K562 (cell line): ENCODE data around the gene HGD.

Source experiments
- MTA1 ChIP-seq: fragments of 450-650 bp; IDR thresholded peaks from 2 replicates; pipeline ENCODE4 v1.6.1; 2017; ENCODE audit warnings: borderline replicate concordance
- POLR2A ChIP-seq: fragments of 450-650 bp; conservative IDR thresholded peaks from 2 replicates; pipeline ENCODE4 v1.6.1; 2016
- POLR2AphosphoS5 ChIP-seq: IDR thresholded peaks from 2 replicates; pipeline ENCODE4 v1.6.1; 2011; ENCODE audit warnings: mild to moderate bottlenecking, low read depth, low read length, moderate library complexity; ENCODE audit not compliant: control insufficient read depth, insufficient read depth
- RFX5 ChIP-seq: IDR thresholded peaks from 2 replicates; pipeline ENCODE4 v1.6.1; 2011; ENCODE audit warnings: low read depth, mild to moderate bottlenecking, improper control_type of control experiment, low read length
- SMARCA5 ChIP-seq: fragments of 450-650 bp; IDR thresholded peaks from 2 replicates; pipeline ENCODE4 v1.6.1; 2016
- SP1 ChIP-seq: sonication (generic); formaldehyde crosslinking; IDR thresholded peaks from 2 replicates; pipeline ENCODE4 v1.8.1; 2022; ENCODE audit warnings: mild to moderate bottlenecking, missing genetic modification reagents
- SRSF7 ChIP-seq: fragments of 200-400 bp; formaldehyde crosslinking; optimal IDR thresholded peaks from 2 replicates; pipeline ENCODE3; 2017; ENCODE audit warnings: mild to moderate bottlenecking, low read depth, low read length
- XRCC5 ChIP-seq: fragments of 200-400 bp; formaldehyde crosslinking; IDR thresholded peaks from 2 replicates; pipeline ENCODE4 v1.6.1; 2017; ENCODE audit warnings: low read depth, mild to moderate bottlenecking, low read length
- TF ChIP-seq, protein P1 (sequence below): IDR thresholded peaks from 3 replicates; pipeline ENCODE4 v1.6.1; 2011; ENCODE audit warnings: borderline replicate concordance, mild to moderate bottlenecking; ENCODE audit not compliant: insufficient read length, insufficient read depth
- TF ChIP-seq, protein P2 (sequence below): sonication (generic); formaldehyde crosslinking; IDR thresholded peaks from 2 replicates; pipeline ENCODE4 v1.5.0; 2020; ENCODE audit warnings: missing genetic modification reagents
- TF ChIP-seq, protein P3 (sequence below), 2 experiments: fragments of 450-650 bp in 1 of 2; sonication (generic) in 1 of 2; formaldehyde crosslinking in 1 of 2; IDR thresholded peaks in 1 of 2; conservative IDR thresholded peaks in 1 of 2; 2 replicates each; pipeline versions ENCODE4 v1.6.1 to v1.8.1; 2016 to 2023; ENCODE audit warnings: mild to moderate bottlenecking in 2 of 2, moderate library complexity in 2 of 2, inconsistent platforms in 1 of 2, missing genetic modification reagents in 1 of 2

DNA sequence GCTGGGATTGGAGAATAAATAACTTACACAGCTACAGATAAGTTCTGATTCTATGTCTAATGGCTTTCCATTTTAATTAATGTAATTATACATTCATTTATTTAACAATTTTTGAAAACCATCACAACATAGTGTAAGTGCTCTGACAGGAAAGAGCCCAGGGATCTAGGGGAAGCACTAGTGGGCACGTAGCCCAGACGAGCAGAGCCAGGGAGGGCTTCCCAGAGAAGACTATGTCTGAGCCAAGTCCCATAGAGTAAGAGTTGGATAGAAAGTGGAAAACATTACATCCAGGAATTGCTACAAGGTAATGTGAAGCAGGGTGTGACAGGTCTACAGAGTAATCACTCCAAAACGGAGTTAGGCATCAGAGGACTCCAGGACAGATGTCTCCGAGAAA lies 2.9 kb upstream of the HGD start:
- TF ChIP-seq SMARCA5 (no peak), RFX5 (no peak), POLR2AphosphoS5 (no peak), XRCC5 (no peak), SRSF7 (no peak), SP1 (no peak), MTA1 (no peak), POLR2A (no peak)
- TF ChIP-seq, protein P1, sequence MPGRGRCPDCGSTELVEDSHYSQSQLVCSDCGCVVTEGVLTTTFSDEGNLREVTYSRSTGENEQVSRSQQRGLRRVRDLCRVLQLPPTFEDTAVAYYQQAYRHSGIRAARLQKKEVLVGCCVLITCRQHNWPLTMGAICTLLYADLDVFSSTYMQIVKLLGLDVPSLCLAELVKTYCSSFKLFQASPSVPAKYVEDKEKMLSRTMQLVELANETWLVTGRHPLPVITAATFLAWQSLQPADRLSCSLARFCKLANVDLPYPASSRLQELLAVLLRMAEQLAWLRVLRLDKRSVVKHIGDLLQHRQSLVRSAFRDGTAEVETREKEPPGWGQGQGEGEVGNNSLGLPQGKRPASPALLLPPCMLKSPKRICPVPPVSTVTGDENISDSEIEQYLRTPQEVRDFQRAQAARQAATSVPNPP = no peak
- TF ChIP-seq, protein P2, sequence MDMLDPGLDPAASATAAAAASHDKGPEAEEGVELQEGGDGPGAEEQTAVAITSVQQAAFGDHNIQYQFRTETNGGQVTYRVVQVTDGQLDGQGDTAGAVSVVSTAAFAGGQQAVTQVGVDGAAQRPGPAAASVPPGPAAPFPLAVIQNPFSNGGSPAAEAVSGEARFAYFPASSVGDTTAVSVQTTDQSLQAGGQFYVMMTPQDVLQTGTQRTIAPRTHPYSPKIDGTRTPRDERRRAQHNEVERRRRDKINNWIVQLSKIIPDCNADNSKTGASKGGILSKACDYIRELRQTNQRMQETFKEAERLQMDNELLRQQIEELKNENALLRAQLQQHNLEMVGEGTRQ (CRISPR knock-in tag) = no peak
- TF ChIP-seq, protein P3, sequence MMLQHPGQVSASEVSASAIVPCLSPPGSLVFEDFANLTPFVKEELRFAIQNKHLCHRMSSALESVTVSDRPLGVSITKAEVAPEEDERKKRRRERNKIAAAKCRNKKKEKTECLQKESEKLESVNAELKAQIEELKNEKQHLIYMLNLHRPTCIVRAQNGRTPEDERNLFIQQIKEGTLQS (IDR thresholded peaks at IDR 0.05) = no peak
- TF ChIP-seq, protein P3 (CRISPR knock-in tag; conservative IDR thresholded peaks at IDR 0.05) = no peak
